GM12801 (cell line): ENCODE data around the gene ITPR1.

Source experiments
- CTCF ChIP-seq: IDR thresholded peaks from one replicate; pipeline ENCODE4 v1.5.1; 2011; ENCODE audit warnings: control low read depth; ENCODE audit not compliant: insufficient read length; ENCODE audit errors: extremely low read depth

ITPR1 gene

GRCh38 chr3:4732925-4733324 lies 239.8 kb downstream of the ITPR1 start:
- TF ChIP-seq CTCF, result no peak

GRCh38 chr3:4734454-4734853 lies 241.3 kb downstream of the ITPR1 start:
- no peak for TF ChIP-seq CTCF

- TF ChIP-seq CTCF, result no peak
These were observed 242.1 kb downstream of the ITPR1 start for GRCh38 chr3:4735243-4735642.

GRCh38 chr3:4736284-4736861 lies 243.2 kb downstream of the ITPR1 start:
- TF ChIP-seq CTCF, result no peak

GRCh38 chr3:4738737-4739274 lies 245.7 kb downstream of the ITPR1 start:
- TF ChIP-seq CTCF, result no peak

- TF ChIP-seq CTCF, result no peak
These were observed 246.4 kb downstream of the ITPR1 start for GRCh38 chr3:4739289-4740236.

- no peak for TF ChIP-seq CTCF
These were observed 247.4 kb downstream of the ITPR1 start for GRCh38 chr3:4740397-4741105.
